Stomach (tissue), 4 donors: Measurements from ENCODE around the gene USP35.

Source experiments
- CTCF ChIP-seq, 7 experiments: fragments of 450-650 bp in 4 of 7; fragments of 200-600 bp in 3 of 7; sonication (generic) in 3 of 7; IDR thresholded peaks; one replicate each; pipeline ENCODE4 v1.5.1; 2016 to 2019; ENCODE audit warnings: antibody characterized with exemption in 7 of 7, control low read depth in 2 of 7, mild to moderate bottlenecking in 1 of 7
- EP300 ChIP-seq: sonication (generic); formaldehyde crosslinking; IDR thresholded peaks from one replicate; pipeline ENCODE4 v1.6.1; 2017; ENCODE audit warnings: antibody characterized with exemption
- POLR2A ChIP-seq, 4 donors: fragments of 450-650 bp; IDR thresholded peaks; one replicate each; pipeline ENCODE4 v1.6.1; 2016; ENCODE audit warnings: antibody characterized with exemption in 4 of 4, control low read depth in 2 of 4, mild to moderate bottlenecking in 1 of 4, moderate library complexity in 1 of 4
- POLR2AphosphoS5 ChIP-seq, 3 donors: sonication (generic); formaldehyde crosslinking; IDR thresholded peaks; one replicate each; pipeline ENCODE4 v1.6.1; 2016; ENCODE audit warnings: antibody characterized with exemption in 3 of 3

GRCh38 chr11:78212586-78213371, 24.1 kb downstream of the USP35 start:
- TF ChIP-seq CTCF (IDR thresholded peaks at IDR 0.05) (no peak), POLR2AphosphoS5 (IDR thresholded peaks at IDR 0.05) (no peak), POLR2A (IDR thresholded peaks at IDR 0.05) (no peak), EP300 (no peak)
